Skeletal muscle cell (primary cell): Measurements from ENCODE around the gene CBX2.

ENCODE experiments used
- DNase-seq: peaks from one replicate; pipeline ENCODE4 v3.0.0-alpha.2; 2010; ENCODE audit warnings: low read depth
- H3K4me3 ChIP-seq: 2 replicates; pipeline ENCODE4 v1.5.1; 2011; ENCODE audit warnings: low read depth, mild to moderate bottlenecking, control low read depth, low read length, moderate library complexity

Gene CBX2

DNA sequence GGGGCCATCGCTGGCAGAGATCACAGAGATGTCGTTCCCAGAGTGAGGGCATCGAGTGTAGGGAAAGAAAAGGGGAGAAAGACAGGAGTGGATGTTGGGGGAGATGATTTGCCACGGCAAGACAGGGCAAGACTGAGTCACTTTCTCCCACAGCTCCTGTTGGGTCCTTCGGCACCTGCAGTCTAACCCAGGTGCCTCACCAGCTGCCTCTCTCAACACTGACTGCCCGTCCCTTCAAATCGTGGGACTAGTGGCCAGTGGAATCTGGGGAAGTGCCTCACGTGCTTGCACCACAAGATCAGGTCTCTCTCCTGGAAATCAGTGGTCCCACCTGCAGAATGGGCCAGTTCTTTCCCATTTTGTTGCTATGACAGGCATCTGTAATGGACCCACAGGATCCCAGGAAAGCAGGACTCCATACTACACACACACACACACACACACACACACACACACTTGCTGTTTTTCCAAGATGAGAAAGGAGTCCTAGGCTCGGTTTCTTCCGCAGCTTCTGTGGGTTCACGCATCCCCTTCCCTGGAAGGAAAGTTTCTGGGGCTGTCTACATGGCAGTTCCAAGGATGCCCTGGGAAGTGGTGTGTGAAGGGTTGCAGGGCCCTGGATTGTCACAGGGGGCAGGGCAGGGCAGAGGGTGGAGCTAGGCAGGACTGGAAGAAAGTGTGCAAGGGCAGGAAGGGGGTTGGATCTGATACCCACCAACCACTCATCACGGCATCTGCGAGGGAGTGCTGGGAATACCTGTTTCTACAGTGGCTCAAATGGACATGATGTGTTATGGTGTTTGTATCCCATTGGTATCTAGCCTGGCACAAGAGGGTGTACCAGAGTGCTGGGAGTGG lies 29.1 kb downstream of the CBX2 start:
- no peak overlapping the region for H3K4me3 ChIP-seq
- DNase-seq, result no peak

DNA sequence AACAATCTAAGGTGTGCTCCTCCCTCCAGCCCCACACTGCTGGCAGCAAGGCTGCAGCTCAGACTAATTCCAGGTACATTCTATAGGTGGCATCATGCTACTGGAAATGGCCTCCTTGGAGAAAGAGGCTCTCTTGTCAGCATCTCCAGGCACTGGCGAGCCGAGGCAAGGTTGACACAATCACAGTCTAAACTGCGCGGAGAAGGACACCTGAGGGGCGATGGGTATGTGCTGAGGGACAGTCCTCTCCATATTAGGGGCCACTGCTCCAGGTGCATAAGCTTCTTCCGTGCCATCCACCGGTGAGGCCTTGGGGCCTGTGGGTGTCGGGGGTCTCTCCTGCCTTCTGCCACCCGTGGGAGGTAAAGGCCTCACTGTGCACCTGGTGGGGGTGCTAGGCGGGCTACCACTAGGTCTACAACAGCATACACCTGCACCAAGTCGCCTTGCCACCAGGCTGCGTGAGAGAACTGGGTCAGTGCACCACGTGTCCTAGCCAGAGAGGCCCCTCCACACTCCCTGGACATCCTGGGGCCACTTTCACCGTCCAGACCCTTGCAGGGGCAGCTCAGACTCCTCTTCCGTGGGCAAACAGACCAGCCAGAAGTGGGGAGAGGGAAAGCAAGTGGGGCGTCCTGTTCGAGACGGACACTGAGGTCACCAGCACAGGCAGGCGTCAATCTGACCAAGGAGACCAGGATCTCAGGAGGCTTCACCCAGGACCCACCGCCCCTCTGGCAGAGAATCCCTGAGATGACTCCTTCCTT lies 31.0 kb downstream of the CBX2 start:
- H3K4me3 ChIP-seq, result no peak overlapping the region
- no peak for DNase-seq

DNA sequence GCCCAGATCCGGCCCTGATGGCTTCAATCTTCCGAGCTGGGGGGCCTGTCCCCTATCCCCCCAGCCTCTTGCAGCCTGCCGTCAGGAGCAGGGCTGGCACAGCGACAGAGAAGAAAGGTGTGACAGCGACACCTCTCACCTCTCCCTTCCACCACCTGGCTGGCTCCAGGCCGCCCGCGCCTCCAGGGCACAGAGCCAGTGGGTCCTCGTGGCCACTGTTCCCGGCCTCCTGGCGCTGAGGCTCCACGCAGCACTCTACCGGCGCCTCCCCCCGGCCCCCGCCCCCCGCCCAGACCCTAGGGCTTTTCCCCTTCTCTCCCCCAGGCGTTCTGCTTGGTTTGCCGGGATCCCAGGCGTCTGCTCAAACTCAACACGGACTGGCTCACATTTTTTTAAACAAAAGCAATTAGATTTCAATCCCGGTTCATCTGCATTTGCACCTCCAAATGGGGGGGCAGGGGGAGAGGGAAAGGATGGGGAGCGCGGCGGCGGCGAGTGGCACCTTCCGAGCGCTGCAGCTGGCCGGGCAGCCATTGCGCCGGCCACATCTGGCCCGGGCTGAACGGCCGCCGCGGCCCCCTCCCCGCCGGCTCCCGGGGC lies 31.7 kb downstream of the CBX2 start:
- DNase-seq, result no peak
- H3K4me3 ChIP-seq, result no peak overlapping the region

DNA sequence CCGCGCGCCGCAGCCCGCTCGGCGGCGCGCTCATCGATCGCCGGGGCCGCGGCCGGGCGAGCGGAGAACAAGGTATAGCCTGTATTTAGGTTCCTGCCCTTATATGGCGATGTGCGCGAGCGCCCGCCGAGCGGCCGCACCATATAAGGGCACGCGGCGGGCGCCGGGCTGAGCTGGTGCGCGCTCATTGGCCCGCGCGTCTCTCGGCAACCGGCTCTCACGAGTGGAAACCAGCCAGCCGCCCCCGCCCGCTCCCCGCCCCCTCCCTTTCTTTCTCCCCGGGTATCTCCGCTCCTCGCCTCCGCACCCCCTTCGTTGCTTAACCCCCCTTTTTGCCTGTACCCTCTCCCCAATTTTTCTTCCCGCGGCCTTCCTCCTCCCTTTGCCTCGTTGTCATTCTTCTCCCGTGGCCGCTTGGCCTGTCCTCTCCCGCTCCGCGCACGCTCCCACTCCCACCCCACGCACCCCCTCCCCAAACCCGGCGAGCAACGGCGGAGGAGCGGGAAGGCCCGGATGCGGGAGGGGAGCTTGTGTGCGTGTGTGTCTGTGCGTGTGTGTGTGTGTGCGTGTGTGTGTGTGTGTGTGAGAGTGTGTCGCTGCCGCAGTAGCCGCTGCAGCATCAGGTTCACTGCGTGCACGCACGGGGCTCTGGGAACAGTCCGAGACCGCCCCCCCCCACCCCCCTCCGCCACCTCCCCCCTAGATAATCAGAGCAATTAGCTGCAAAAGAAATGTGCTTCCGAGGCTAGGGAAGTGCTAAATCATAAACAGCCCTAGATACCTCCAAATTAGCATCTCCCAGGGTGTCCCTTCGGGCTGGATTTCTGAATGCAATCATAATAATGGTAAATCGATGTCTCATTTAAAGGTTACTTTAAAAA lies 32.4 kb downstream of the CBX2 start:
- peak; percentile 30 for DNase-seq
- H3K4me3 ChIP-seq, result peak overlapping the region; percentile 34

DNA sequence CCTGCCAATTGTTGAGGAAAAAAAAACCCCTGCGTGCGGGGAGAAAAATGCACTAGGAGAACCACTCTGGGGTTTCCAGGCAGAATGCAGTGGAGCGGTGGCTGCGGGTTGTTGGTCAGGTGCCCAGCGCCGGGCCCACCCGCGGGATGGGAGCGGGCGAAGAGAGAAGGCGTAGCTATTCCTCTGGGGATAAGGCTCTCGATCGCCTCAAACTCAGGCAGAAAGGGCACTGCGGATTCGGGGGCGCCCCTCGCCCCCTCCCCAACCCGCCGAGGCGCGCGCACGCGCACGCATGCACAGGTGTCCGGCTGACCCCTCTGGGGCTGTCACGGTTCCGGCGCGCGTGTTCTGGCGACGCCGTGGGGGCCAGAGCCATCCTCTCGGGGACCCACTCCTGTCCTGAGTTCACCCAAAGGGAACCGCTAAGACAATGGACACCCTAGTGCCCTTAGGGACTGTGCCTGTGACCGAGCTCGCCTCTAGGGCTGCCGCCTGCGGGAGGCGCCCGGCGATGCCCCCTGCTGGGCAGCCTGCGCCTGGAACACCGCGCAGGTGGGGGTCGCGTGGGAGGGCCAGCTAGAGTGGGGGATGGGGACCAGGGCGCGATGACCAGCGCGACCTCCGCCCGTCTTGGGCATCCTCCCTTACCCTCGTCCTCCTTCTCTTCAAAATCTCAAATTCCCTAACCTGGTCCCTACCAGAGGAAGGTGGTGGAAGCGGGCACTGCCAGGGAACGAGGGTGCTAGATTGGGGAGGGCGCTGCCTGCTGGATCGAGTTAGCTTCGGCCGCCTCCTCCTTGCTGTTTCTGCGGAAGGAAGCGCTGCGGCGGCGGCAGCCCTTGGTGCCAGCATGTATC lies 33.3 kb downstream of the CBX2 start:
- no peak for DNase-seq
- no peak overlapping the region for H3K4me3 ChIP-seq

DNA sequence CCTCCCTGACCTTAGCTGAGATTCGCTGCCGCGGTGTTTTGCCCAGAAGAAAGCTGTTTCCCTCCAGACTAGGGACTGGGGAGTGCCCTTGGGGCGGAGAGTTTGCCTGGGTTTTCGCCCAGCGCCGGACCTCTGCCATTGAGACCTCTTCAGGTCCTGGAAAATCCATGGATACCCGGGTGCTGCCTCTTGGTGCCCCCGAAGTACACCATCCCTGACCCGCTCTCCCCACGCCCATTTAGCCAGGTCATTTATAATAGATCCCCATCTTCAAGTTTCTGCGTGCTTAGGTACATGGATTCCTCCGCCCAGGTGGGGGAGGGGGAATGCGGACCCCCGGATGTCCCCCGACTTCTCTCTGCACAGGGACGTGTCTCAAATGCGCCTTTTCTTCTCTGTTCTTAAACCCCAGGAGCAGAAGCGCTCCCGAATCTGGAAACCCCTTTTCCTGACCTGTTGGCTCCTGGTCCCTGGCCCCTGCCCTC lies 34.0 kb downstream of the CBX2 start:
- no peak overlapping the region for H3K4me3 ChIP-seq

DNA sequence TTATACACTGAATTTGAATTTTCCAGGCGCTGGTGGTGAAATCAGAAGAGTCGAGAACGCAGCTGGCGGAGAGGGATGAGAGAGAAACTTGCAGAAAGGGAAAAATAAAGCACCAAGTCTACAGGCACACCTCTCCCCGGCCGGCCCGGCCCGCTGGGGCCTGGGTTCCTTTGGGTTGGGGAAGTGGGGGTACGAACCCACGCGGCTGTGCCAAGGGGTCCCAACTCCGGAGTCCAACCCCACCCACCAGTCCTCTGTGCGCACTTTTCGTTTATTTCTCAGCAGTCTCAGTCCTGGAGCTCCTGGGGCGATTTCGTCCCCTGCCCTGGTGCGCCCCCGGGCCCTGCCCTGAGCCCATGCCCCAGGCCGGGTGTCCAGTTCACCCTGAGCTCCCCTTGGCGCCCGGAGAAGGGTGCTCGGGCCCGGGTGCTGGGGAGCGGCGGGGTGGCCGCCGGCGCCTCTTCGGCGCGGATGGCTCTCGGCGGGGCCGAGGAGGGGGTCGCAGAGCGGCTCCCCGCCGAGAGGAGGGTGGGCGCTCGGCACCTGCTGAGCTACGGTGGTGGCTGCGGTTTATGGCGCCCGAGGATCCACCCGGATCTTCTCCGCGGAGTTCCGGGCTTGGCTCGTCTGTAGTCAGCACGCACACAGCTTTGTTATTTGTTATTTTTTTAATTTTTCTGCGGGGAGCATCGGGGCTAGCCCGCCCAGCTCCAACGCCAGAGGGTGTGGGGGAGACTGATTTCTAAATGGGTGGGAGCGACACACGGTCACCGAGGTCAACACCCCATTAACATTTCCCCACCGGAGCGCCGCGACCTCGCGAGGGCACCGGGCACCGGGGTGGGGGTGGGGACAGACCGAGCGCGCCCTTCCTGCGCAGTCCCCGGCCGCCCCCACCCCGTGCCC lies 34.7 kb downstream of the CBX2 start:
- DNase-seq, result no peak
- H3K4me3 ChIP-seq, result peak overlapping the region; percentile 40

More for the DNA sequence above, 34.0 kb downstream of the CBX2 start:
- no peak for DNase-seq

DNA sequence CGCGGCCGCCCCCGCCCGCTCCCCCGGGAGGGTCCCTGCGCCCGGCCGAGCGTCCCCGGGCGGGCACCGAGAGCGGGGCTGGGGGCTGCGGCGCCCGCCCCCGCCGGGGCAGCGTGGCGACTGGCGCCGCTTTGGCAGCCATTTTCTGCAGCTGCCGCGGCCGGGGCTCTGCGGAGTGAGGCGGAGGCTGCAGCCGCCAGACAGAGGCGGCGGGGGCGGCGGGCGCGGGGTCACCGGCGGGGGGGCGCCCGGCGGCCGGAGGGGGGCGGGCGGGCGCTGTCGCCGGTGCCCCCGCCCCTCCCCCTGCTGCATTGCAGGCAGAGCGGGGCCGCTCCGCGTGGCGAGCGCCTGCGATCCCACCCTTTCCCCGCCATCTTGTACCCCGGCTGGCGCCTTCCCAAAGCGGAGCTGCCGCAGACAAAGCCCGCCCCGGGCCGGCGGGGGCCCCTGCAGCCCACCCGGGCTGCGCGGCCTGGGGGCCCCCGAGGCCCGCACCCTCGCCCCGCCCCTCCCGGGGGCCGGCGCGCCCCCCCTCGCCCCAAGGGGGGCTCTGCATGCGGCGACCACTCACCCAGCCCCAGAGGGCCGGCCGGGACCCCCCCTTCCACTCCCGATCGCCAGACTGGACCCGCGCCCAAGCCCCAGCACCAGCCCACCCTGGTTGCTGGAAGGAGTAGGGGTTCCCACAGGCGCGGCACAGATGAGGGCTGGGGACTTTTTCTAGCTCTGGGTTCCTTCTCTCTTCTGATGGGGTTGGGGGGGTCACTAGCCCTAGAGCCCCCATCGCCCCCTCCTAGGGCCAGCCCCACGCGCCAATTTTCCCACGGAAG lies 35.6 kb downstream of the CBX2 start:
- peak overlapping the region; percentile 40 for H3K4me3 ChIP-seq
- no peak for DNase-seq

DNA sequence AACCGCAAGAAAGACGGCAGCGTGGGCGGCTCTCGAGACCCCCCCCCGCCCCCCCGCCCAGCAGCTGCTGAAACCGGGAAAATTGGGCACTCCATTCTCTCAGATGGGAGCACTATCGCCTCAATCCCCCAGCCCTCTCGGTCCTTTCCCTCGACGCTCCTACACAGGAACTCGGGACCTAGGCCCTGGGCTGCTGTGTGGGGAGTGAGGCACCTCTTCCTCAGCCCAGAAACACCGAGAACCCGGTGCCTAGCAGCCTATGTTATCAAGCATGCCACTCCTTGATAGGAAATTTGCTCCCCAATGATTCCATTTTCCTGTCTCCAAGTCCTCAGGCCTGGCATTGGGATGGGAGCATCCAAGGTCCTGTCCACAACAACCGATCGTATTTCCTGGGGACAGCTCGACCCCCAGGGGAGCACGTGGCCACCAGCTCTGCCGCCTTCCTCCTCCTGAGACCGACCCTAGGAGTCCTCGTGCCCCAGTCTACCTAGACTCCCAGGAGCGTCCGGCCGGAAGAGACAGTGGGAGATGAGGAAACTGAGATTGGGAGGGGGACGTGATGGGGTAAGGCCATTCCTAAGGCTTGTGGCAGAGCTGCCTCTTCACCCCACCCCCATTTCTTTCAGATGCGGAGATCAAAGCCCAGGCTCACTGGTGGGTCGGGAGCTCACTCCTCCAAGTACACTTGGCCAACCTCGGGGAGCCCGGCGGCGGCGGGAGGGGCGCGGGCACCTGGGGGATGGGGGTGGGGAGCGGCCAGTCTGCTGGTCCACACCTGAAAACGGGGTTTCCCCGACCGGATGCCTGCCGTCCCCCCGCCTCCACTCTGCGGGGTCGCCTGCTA lies 36.4 kb downstream of the CBX2 start:
- H3K4me3 ChIP-seq, result no peak overlapping the region
- DNase-seq, result no peak

DNA sequence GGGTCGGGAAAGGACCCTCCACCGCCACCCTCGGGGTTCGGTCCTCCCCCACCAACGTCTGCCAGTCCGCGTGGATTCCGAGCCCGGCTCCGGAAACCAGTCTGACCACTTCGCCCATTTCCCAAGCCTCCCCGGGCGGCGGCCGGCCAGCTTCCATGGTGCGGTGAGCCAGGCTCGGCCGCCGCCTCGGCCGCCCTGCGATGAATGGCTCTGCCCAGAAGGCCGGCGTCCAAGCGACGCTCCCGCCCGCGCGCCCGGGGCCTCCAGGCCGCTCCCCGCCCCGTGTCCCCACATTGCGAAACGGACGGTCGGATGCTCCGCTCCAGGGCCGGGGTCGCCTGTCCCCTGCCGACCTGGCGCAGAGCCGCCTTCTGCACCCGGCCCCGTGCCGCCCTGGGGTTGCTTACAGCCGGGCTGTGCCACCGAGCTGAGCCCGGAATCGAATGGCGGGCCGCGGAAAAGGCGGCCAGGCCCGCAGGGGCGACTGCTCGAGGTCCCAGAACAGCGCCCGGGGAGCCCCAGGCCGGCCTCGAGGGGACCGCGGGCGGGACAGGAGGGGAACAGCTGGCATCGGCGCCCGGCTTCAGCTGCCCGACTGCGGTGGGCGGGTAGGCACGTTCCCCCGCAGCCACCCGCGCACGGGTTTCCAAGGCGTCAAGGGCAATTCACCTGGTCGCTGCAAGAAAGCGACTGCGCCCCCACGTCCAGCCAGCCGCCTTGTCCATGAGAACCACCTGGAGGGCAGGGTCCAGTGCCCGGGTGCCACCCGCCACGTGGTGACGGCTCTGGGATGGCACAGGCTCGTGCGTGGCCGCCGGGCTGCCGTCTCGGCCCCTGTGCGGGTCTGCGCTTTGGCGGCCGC lies 37.3 kb downstream of the CBX2 start:
- no peak for DNase-seq
- peak overlapping the region; percentile 3 for H3K4me3 ChIP-seq

DNA sequence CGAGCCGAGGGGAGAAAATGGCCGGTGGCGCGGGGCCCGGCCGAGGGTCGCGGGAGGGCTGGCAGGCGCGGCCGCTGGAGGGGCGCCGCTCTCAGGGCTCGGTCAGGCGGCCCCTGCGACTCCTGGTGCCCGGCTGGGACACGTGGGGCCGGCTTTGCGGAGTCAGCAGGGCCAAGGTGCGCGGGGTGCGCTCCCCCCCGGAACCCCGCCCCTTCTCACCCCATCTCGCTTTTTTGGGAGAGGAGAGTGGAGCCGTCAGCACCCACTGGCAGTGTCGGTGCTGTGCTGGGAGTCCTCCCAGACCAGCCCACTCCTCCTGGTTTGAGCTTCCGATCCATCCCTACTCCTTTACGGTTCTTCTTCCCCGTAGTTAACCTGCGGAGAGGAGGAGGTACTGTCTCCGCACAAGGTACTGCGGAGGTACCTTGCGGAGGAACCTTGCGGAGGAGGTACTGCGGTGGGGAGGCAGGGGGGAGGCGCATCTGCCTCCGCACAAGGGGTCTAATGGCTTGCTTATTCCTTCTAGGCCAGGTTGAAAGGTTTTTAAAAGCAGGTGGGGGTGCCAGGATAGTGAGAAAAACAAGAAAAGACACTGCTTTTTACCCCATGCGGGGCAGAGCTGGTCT lies 38.0 kb downstream of the CBX2 start:
- no peak for DNase-seq
- H3K4me3 ChIP-seq, result no peak overlapping the region

DNA sequence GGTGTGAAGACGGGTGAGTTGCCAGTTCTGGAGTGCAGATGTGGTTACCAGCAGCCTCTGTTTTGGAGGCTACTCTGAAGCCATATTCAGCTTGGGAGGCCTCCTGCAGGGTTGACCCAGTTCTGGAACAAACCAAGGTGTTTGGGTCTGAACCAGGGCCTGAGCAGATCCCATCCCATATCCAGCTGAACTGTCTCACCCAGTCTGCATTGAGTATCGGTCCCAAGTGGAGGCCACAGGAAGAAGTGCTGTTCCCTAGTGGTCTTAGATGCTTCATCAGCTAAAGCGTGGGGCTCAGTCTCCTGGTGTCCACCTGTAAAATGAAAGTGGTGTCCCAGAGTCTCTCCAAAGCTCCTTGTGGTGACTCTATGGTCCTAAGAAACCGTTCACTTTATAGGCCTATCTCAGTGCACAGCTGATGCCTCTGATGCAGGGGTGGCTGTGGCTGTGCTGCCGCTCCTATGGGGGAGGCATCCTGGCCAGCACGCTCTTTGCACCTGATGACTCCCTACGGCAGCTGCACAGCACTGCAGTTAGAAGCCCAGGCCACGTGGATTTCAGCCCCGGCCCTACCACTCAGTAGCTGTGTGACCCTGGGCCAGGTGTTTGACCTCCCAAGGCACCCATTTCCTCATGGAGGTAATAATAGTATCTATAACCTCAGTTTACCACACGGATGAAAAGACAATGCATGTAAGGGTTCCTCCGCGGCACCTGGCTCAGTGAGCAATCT lies 40.2 kb downstream of the CBX2 start:
- no peak overlapping the region for H3K4me3 ChIP-seq
- DNase-seq, result no peak

DNA sequence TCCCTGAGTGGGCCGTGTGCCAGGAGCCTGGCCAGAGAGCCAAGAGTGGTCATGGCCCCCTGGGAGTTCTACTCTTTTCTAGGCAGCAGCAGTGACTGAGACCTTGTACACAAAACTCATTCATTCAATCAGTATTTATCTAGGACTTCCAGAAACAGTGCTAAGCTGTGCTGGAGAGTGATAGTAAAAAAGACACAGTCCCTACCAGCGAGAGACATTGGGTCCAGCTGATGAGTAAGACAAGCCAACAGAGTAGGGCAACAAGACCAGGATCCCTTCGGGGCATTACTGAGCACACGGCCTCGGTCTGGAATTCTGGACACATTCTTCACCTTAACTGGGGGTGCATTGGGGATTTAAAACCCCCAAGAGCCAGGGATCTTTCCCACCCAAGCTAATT lies 41.1 kb downstream of the CBX2 start:
- DNase-seq, result no peak
- no peak overlapping the region for H3K4me3 ChIP-seq
